GM19468 (cell line): ENCODE results near the gene PARP14.
"Not testable (repeated sequence)": the region's sequence is repeated elsewhere in the genome, so short reads cannot be mapped to it uniquely, and the experiment has no call there.

Experiments
- ATAC-seq: cut with Tn5 transposase; IDR thresholded peaks from one replicate; pipeline ENCODE4 v1.9.1; 2021; ENCODE audit warnings: mild to moderate bottlenecking, moderate library complexity, moderate number of reproducible peaks; ENCODE audit not compliant: unreplicated experiment; ENCODE audit errors: extremely low read depth

Gene PARP14

GRCh38 chr3:122680475-122681283 is at the start of gene PARP14:
PARP14 (plus strand) TSS chr3:122680839; CDS start chr3:122680884, 45 bp downstream.
- ATAC-seq = no peak

GRCh38 chr3:122635789-122636188 is 44.9 kb upstream of the PARP14 start:
- ATAC-seq = no peak

GRCh38 chr3:122636697-122637096 is 43.9 kb upstream of the PARP14 start:
- ATAC-seq = no peak

GRCh38 chr3:122640437-122640999 is 40.1 kb upstream of the PARP14 start:
- ATAC-seq = no peak

- no peak for ATAC-seq
Observed at GRCh38 chr3:122642935-122643334, 37.7 kb upstream of the PARP14 start.

- peak; percentile 29 for ATAC-seq
Observed at GRCh38 chr3:122646146-122646988, 34.3 kb upstream of the PARP14 start.

GRCh38 chr3:122651233-122651907 is 29.3 kb upstream of the PARP14 start:
- ATAC-seq = not testable (repeated sequence)

- ATAC-seq = not testable (repeated sequence)
Observed at GRCh38 chr3:122651962-122652361, 28.7 kb upstream of the PARP14 start.

GRCh38 chr3:122658336-122658735 is 22.3 kb upstream of the PARP14 start:
- ATAC-seq = not testable (repeated sequence)

- ATAC-seq = no peak
Observed at GRCh38 chr3:122660297-122660974, 20.2 kb upstream of the PARP14 start.

- no peak for ATAC-seq
Observed at GRCh38 chr3:122661633-122662032, 19.0 kb upstream of the PARP14 start.

GRCh38 chr3:122662505-122662904 is 18.1 kb upstream of the PARP14 start:
- ATAC-seq = no peak

GRCh38 chr3:122665226-122665786 is 15.3 kb upstream of the PARP14 start:
- no peak for ATAC-seq

GRCh38 chr3:122665881-122666280 is 14.8 kb upstream of the PARP14 start:
- ATAC-seq = no peak

- peak; percentile 52 for ATAC-seq
Observed at GRCh38 chr3:122668930-122669730, 11.5 kb upstream of the PARP14 start.

GRCh38 chr3:122671553-122671952 is 9.1 kb upstream of the PARP14 start:
- no peak for ATAC-seq

GRCh38 chr3:122674339-122674738 is 6.3 kb upstream of the PARP14 start:
- ATAC-seq = no peak

- no peak for ATAC-seq
Observed at GRCh38 chr3:122676759-122677158, 3.9 kb upstream of the PARP14 start.

- no peak for ATAC-seq
Observed at GRCh38 chr3:122677216-122677615, 3.4 kb upstream of the PARP14 start.
